GM12878 (cell line): ENCODE results near the gene AKAP11. TPM values are rescaled to one million over a fixed set of nuclear protein-coding genes. Genes with fewer than 3 reads are reported as not detected.

ENCODE experiments used
- BCL3 ChIP-seq: IDR thresholded peaks from 2 replicates; pipeline ENCODE4 v1.6.1; 2011; ENCODE audit warnings: borderline replicate concordance, low read depth, mild to moderate bottlenecking, moderate library complexity, low read length; ENCODE audit not compliant: insufficient read depth, poor library complexity, severe bottlenecking
- CBFB ChIP-seq: IDR thresholded peaks from 2 replicates; pipeline ENCODE4 v1.6.1; 2016; ENCODE audit warnings: antibody characterized with exemption, low read depth
- CREB1 ChIP-seq: IDR thresholded peaks from 2 replicates; pipeline ENCODE4 v1.6.1; 2012; ENCODE audit warnings: low read depth, mild to moderate bottlenecking, inconsistent platforms
- CREM ChIP-seq: IDR thresholded peaks from 2 replicates; pipeline ENCODE4 v1.6.1; 2014; ENCODE audit warnings: antibody characterized with exemption, low read depth
- E4F1 ChIP-seq: fragments of 450-650 bp; IDR thresholded peaks from 2 replicates; pipeline ENCODE4 v1.6.1; 2018; ENCODE audit warnings: borderline replicate concordance, mild to moderate bottlenecking; ENCODE audit not compliant: partially characterized antibody
- EED ChIP-seq: sonication (generic); IDR thresholded peaks from 2 replicates; pipeline ENCODE4 v1.6.1; 2016; ENCODE audit warnings: antibody characterized with exemption, low read depth
- ETV6 ChIP-seq, 2 experiments: fragments of 450-650 bp in 1 of 2; IDR thresholded peaks in 1 of 2; conservative IDR thresholded peaks in 1 of 2; 2 replicates each; pipeline ENCODE4 v1.6.1; 2014; ENCODE audit warnings: antibody characterized with exemption in 1 of 2, borderline replicate concordance in 1 of 2, low read depth in 1 of 2, mild to moderate bottlenecking in 1 of 2, moderate library complexity in 1 of 2
- FOXM1 ChIP-seq: IDR thresholded peaks from 2 replicates; pipeline ENCODE4 v1.6.1; 2012; ENCODE audit warnings: low read depth, mild to moderate bottlenecking, inconsistent platforms, low read length, moderate library complexity
- HSF1 ChIP-seq: fragments of 150-350 bp; IDR thresholded peaks from 2 replicates; pipeline ENCODE4 v1.6.1; 2014; ENCODE audit warnings: mild to moderate bottlenecking, low read depth, low read length
- IRF4 ChIP-seq: IDR thresholded peaks from 2 replicates; pipeline ENCODE4 v1.6.1; 2011; ENCODE audit warnings: low read depth, low read length
- JUNB ChIP-seq: IDR thresholded peaks from 2 replicates; pipeline ENCODE4 v1.6.1; 2016; ENCODE audit warnings: antibody characterized with exemption, mild to moderate bottlenecking
- MTA3 ChIP-seq: IDR thresholded peaks from 2 replicates; pipeline ENCODE4 v1.6.1; 2012; ENCODE audit warnings: low read length, inconsistent platforms, borderline replicate concordance
- NFIC ChIP-seq: IDR thresholded peaks from 2 replicates; pipeline ENCODE4 v1.6.1; 2012; ENCODE audit warnings: low read depth, mild to moderate bottlenecking, inconsistent platforms, low read length, moderate library complexity
- NR2C1 ChIP-seq: fragments of 450-650 bp; IDR thresholded peaks from 2 replicates; pipeline ENCODE4 v1.6.1; 2017; ENCODE audit warnings: antibody characterized with exemption, mild to moderate bottlenecking, moderate library complexity
- RUNX3 ChIP-seq: IDR thresholded peaks from 2 replicates; pipeline ENCODE4 v1.6.1; 2012; ENCODE audit warnings: low read length, inconsistent platforms
- SREBF1 ChIP-seq: IDR thresholded peaks from 2 replicates; pipeline ENCODE4 v1.6.1; 2012; ENCODE audit warnings: mild to moderate bottlenecking, low read length
- SUZ12 ChIP-seq: fragments of 200-600 bp; sonication (generic); IDR thresholded peaks from one replicate; pipeline ENCODE4 v1.6.1; 2018; ENCODE audit warnings: antibody characterized with exemption, mild to moderate bottlenecking; ENCODE audit not compliant: unreplicated experiment
- TBL1XR1 ChIP-seq: IDR thresholded peaks from 2 replicates; pipeline ENCODE4 v1.6.1; 2012; ENCODE audit warnings: low read depth, low read length, improper control_type of control experiment
- TCF3 ChIP-seq: IDR thresholded peaks from 2 replicates; pipeline ENCODE4 v1.6.1; 2012; ENCODE audit warnings: low read depth, mild to moderate bottlenecking, low read length, borderline replicate concordance; ENCODE audit not compliant: insufficient read depth
- ZBED1 ChIP-seq: IDR thresholded peaks from 2 replicates; pipeline ENCODE4 v1.6.1; 2016; ENCODE audit warnings: borderline replicate concordance
- polyA plus RNA-seq, 11 experiments: library from polyadenylated mRNA; depleted of rRNA in 4 of 11; unstranded in 6 of 11; stranded (reverse) in 5 of 11; fragments of >200 nt; fragmentation: Nextera tagmentation in 4 of 11; fragmentation: Illumina TruSeq in 1 of 11; extraction: Ambion mirVana in 4 of 11; extraction: Trizol in 1 of 11; gene quantifications; 1 replicate in 1 of 11; 2 replicates in 10 of 11; pipeline versions ENCODE4 v1.2.1 to v1.2.3, GENCODE V29; 2011 to 2016; ENCODE audit warnings: inconsistent platforms in 2 of 11, missing spikeins in 2 of 11, low read depth in 1 of 11
- total RNA-seq, 4 experiments: library from RNA; depleted of rRNA in 3 of 4; stranded (reverse); fragments of >200 nt in 3 of 4; fragmentation: Illumina TruSeq in 1 of 4; extraction: Trizol in 1 of 4; gene quantifications; 2 replicates each; pipeline versions ENCODE4 v1.2.1 to v1.2.3, GENCODE V29; 2013 to 2021

Gene AKAP11
- total and polyA plus RNA-seq, 10 of the 15 experiments (the other 5 are each of a cell fraction or from before 2014, with no cell fraction given): 4.8 to 36.8 (median 17.9) TPM

GRCh38 chr13:42369071-42369797 is 97.3 kb downstream of the AKAP11 start (continued):
- no peak for TF ChIP-seq E4F1
- TF ChIP-seq HSF1: no peak
- TF ChIP-seq CREM: peak; percentile 83
- peak; percentile 65 for TF ChIP-seq BCL3
- peak; percentile 41; the same call in 1 of the 2 replicates for TF ChIP-seq ZBED1
- peak in 1 of 2 experiments; percentile 94; a peak in 2 of 4 replicates for TF ChIP-seq ETV6 (conservative IDR thresholded peaks at IDR 0.05 in 1 of 2, IDR thresholded peaks at IDR 0.05 in 1 of 2; ENCODE audit: borderline replicate concordance in 1 of 2, low read depth in 1 of 2)
- peak; percentile 73; the same call in 1 of the 2 replicates for TF ChIP-seq IRF4
- TF ChIP-seq MTA3: peak; percentile 94; the same call in 1 of the 2 replicates
- TF ChIP-seq CBFB: peak; percentile 87
- TF ChIP-seq TCF3: 0 out of 2 replicates have a peak, but pooled peaks have one; percentile 44
- TF ChIP-seq SREBF1: no peak
- TF ChIP-seq FOXM1: peak; percentile 79; the same call in 1 of the 2 replicates
- TF ChIP-seq NFIC: peak; percentile 92
- no peak for TF ChIP-seq SUZ12
- TF ChIP-seq EED: peak; percentile 98
- no peak for TF ChIP-seq NR2C1
- TF ChIP-seq JUNB: peak; percentile 91
- TF ChIP-seq RUNX3: peak; percentile 98
- TF ChIP-seq TBL1XR1: no peak
- peak; percentile 68 for TF ChIP-seq CREB1
